ENCODE results near the gene PSORS1C2. TPM values are rescaled to one million over a fixed set of nuclear protein-coding genes. Genes with fewer than 3 reads are reported as not detected.

The PSORS1C2 gene
- total and polyA plus RNA-seq, 12 donors = not detected

GRCh38 chr6:31175971-31176370, 37.1 kb upstream of the PSORS1C2 start:
- H3K27me3 ChIP-seq = no peaks in the 10 kb centered on the region
- DNase-seq = no peak
- H3K9me3 ChIP-seq (replicated peaks in 1 of 3) = no peaks in the 10 kb centered on the region
- no peak overlapping the region for H3K4me3 ChIP-seq
- H3K4me1 ChIP-seq (replicated peaks in 1 of 2) = no peaks in the 10 kb centered on the region
- no peak overlapping the region for H3K27ac ChIP-seq
- intact Hi-C loops (cut with DNase I) = loop anchor here in 1 of 2 donors (10.0 kb wide), 1 partner anchor 1029 kb away; no protein-coding TSS in a partner anchor
- no peaks in the 10 kb centered on the region for H3K36me3 ChIP-seq (replicated peaks in 1 of 2)
- 81 to 88% (median 86%) methylated on average over 3 of the region's 3 CpGs for WGBS, 4 donors
- no peak for TF ChIP-seq POLR2A (IDR thresholded peaks at IDR 0.05)
- no peak for TF ChIP-seq CTCF (IDR thresholded peaks at IDR 0.05)

- Histone ChIP-seq H3K4me1 (replicated peaks in 1 of 2) (no peaks in the 10 kb centered on the region), H3K36me3 (replicated peaks in 1 of 2) (no peaks in the 10 kb centered on the region), H3K4me3 (no peak overlapping the region), H3K27ac (no peak overlapping the region), H3K9me3 (replicated peaks in 1 of 3) (no peaks in the 10 kb centered on the region), H3K27me3 (no peaks in the 10 kb centered on the region)
- WGBS, 4 donors = 78 to 93% (median 83%) methylated on average over 5 of the region's 5 CpGs
- no peak for TF ChIP-seq POLR2A (IDR thresholded peaks at IDR 0.05)
- no peak for TF ChIP-seq CTCF (IDR thresholded peaks at IDR 0.05)
- no peak for DNase-seq
- intact Hi-C loops (cut with DNase I) = loop anchor here in 1 of 2 donors (10.0 kb wide), 1 partner anchor 1030 kb away; no protein-coding TSS in a partner anchor
Measured at GRCh38 chr6:31174378-31174777, 35.5 kb upstream of the PSORS1C2 start.

GRCh38 chr6:31173406-31173805, 34.5 kb upstream of the PSORS1C2 start:
- no peaks in the 10 kb centered on the region for H3K4me1 ChIP-seq (replicated peaks in 1 of 2)
- H3K27me3 ChIP-seq = no peaks in the 10 kb centered on the region
- TF ChIP-seq CTCF (IDR thresholded peaks at IDR 0.05) = no peak
- no peak for TF ChIP-seq POLR2A (IDR thresholded peaks at IDR 0.05)
- no peaks in the 10 kb centered on the region for H3K36me3 ChIP-seq (replicated peaks in 1 of 2)
- no peaks in the 10 kb centered on the region for H3K9me3 ChIP-seq (replicated peaks in 1 of 3)
- intact Hi-C loops (cut with DNase I) = loop anchor here in 1 of 2 donors (10.0 kb wide), 1 partner anchor 1031 kb away; no protein-coding TSS in a partner anchor
- 38 to 79% (median 65%) methylated on average over 2 to 3 of the region's 3 CpGs for WGBS, 4 donors
- no peak overlapping the region for H3K4me3 ChIP-seq
- H3K27ac ChIP-seq = no peak overlapping the region
- DNase-seq = no peak

GRCh38 chr6:31172973-31173384, 34.1 kb upstream of the PSORS1C2 start:
- no peak overlapping the region for H3K27ac ChIP-seq
- no peak for DNase-seq
- TF ChIP-seq POLR2A (IDR thresholded peaks at IDR 0.05) (no peak), CTCF (IDR thresholded peaks at IDR 0.05) (no peak)
- H3K4me3 ChIP-seq = no peak overlapping the region
- WGBS, 4 donors = 69 to 91% (median 81%) methylated on average over 2 to 5 of the region's 5 CpGs
- no peaks in the 10 kb centered on the region for H3K36me3 ChIP-seq (replicated peaks in 1 of 2)
- H3K27me3 ChIP-seq = no peaks in the 10 kb centered on the region
- no peaks in the 10 kb centered on the region for H3K4me1 ChIP-seq (replicated peaks in 1 of 2)
- intact Hi-C loops (cut with DNase I) = loop anchor here in 1 of 2 donors (10.0 kb wide), 1 partner anchor 1032 kb away; no protein-coding TSS in a partner anchor
- no peaks in the 10 kb centered on the region for H3K9me3 ChIP-seq (replicated peaks in 1 of 3)
